GM12878 (cell line): Measurements from ENCODE around the gene KRT81. TPM values are rescaled to one million over a fixed set of nuclear protein-coding genes. Genes with fewer than 3 reads are reported as not detected.

Experiments
- ATF7 ChIP-seq: fragments of 450-650 bp; IDR thresholded peaks from 2 replicates; pipeline ENCODE4 v1.6.1; 2016; ENCODE audit warnings: low read depth, mild to moderate bottlenecking
- CREB1 ChIP-seq: IDR thresholded peaks from 2 replicates; pipeline ENCODE4 v1.6.1; 2012; ENCODE audit warnings: low read depth, mild to moderate bottlenecking, inconsistent platforms
- EP300 ChIP-seq, 2 experiments: fragments of 150-350 bp in 1 of 2; IDR thresholded peaks; 2 replicates each; pipeline ENCODE4 v1.6.1; 2011 to 2012; ENCODE audit warnings: low read depth in 2 of 2, low read length in 2 of 2, borderline replicate concordance in 1 of 2, improper control_type of control experiment in 1 of 2, inconsistent platforms in 1 of 2; ENCODE audit not compliant: control insufficient read depth in 1 of 2
- GABPA ChIP-seq: IDR thresholded peaks from 2 replicates; pipeline ENCODE4 v1.6.1; 2014; ENCODE audit warnings: antibody characterized with exemption, low read depth, mild to moderate bottlenecking, inconsistent platforms
- IKZF1 ChIP-seq: fragments of 450-650 bp; conservative IDR thresholded peaks from 2 replicates; pipeline ENCODE4 v1.6.1; 2017; ENCODE audit warnings: antibody characterized with exemption, mild to moderate bottlenecking
- IRF4 ChIP-seq: IDR thresholded peaks from 2 replicates; pipeline ENCODE4 v1.6.1; 2011; ENCODE audit warnings: low read depth, low read length
- POLR2AphosphoS5 ChIP-seq: IDR thresholded peaks from 2 replicates; pipeline ENCODE4 v1.6.1; 2011; ENCODE audit warnings: mild to moderate bottlenecking, low read length, inconsistent platforms
- SMAD1 ChIP-seq: fragments of 450-650 bp; IDR thresholded peaks from 2 replicates; pipeline ENCODE4 v1.6.1; 2018; ENCODE audit warnings: mild to moderate bottlenecking, low read depth; ENCODE audit not compliant: partially characterized antibody
- SMAD5 ChIP-seq: IDR thresholded peaks from 2 replicates; pipeline ENCODE4 v1.6.1; 2016; ENCODE audit warnings: antibody characterized with exemption, low read depth
- SP1 ChIP-seq: IDR thresholded peaks from one replicate; pipeline ENCODE4 v1.6.1; 2011; ENCODE audit warnings: low read depth, low read length
- TAF1 ChIP-seq: IDR thresholded peaks from 2 replicates; pipeline ENCODE4 v1.6.1; 2011; ENCODE audit warnings: mild to moderate bottlenecking, low read depth, low read length, borderline replicate concordance
- polyA plus RNA-seq, 11 experiments: library from polyadenylated mRNA; depleted of rRNA in 4 of 11; unstranded in 6 of 11; stranded (reverse) in 5 of 11; fragments of >200 nt; fragmentation: Nextera tagmentation in 4 of 11; fragmentation: Illumina TruSeq in 1 of 11; extraction: Ambion mirVana in 4 of 11; extraction: Trizol in 1 of 11; gene quantifications; 1 replicate in 1 of 11; 2 replicates in 10 of 11; pipeline versions ENCODE4 v1.2.1 to v1.2.3, GENCODE V29; 2011 to 2016; ENCODE audit warnings: inconsistent platforms in 2 of 11, missing spikeins in 2 of 11, low read depth in 1 of 11
- total RNA-seq, 4 experiments: library from RNA; depleted of rRNA in 3 of 4; stranded (reverse); fragments of >200 nt in 3 of 4; fragmentation: Illumina TruSeq in 1 of 4; extraction: Trizol in 1 of 4; gene quantifications; 2 replicates each; pipeline versions ENCODE4 v1.2.1 to v1.2.3, GENCODE V29; 2013 to 2021
- TF ChIP-seq, protein P1 (sequence below): fragments of 450-650 bp; IDR thresholded peaks from 2 replicates; pipeline ENCODE4 v1.6.1; 2016; ENCODE audit warnings: mild to moderate bottlenecking, moderate library complexity, borderline replicate concordance
- TF ChIP-seq, protein P2 (sequence below): fragments of 450-650 bp; formaldehyde crosslinking; IDR thresholded peaks from 2 replicates; pipeline ENCODE4 v1.4.0; 2020; ENCODE audit warnings: mild to moderate bottlenecking, moderate library complexity
- TF ChIP-seq, protein P3 (sequence below): IDR thresholded peaks from 2 replicates; pipeline ENCODE4 v1.6.1; 2011; ENCODE audit warnings: mild to moderate bottlenecking, low read depth, low read length, moderate library complexity; ENCODE audit not compliant: insufficient replicate concordance
- TF ChIP-seq, protein P4 (sequence below): IDR thresholded peaks from 2 replicates; pipeline ENCODE4 v1.6.1; 2011; ENCODE audit warnings: low read depth, low read length, improper control_type of control experiment, borderline replicate concordance

Gene KRT81
- total and polyA plus RNA-seq, 10 of the 15 experiments (the other 5 are each of a cell fraction or from before 2014, with no cell fraction given), result 0.05 to 0.15 TPM; not detected in 8

DNA sequence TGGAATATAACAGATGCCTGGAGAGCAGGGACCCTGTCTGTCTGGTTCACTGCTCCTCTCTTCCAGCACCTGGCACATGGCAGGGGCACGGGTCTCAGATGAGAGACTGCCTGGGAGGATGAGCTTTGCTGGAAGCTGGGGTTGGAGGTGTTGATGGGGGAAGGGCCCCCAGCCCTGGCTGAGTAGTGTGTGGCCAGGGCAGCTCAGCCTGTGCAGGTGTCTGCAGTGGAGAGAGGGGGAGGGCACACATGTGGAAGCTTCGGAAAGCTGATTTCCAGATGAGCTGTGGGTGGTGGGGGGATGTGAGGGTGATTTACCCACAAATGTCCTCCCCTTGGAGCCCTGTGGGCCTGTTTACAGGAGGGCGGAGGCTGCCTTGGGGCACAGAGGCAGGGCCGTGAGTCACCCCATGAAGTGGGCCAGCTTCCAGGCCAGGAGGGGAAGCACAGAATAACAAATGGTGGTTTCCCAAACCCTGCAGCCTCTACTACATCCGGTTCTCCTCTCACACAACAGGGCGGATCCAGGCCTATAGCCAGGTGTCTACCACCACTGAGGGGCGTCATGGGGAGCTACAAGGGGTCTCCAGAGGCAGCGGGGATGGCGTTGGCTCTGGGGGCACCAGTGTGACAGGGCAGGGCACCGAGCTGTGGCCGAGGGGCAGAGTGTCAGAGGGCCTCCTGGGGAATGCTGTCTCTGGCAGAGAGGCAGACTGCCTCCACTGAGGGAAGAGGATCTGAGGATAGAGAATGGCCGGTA, 47.3 kb downstream of the KRT81 start (continued):
- TF ChIP-seq, protein P1, sequence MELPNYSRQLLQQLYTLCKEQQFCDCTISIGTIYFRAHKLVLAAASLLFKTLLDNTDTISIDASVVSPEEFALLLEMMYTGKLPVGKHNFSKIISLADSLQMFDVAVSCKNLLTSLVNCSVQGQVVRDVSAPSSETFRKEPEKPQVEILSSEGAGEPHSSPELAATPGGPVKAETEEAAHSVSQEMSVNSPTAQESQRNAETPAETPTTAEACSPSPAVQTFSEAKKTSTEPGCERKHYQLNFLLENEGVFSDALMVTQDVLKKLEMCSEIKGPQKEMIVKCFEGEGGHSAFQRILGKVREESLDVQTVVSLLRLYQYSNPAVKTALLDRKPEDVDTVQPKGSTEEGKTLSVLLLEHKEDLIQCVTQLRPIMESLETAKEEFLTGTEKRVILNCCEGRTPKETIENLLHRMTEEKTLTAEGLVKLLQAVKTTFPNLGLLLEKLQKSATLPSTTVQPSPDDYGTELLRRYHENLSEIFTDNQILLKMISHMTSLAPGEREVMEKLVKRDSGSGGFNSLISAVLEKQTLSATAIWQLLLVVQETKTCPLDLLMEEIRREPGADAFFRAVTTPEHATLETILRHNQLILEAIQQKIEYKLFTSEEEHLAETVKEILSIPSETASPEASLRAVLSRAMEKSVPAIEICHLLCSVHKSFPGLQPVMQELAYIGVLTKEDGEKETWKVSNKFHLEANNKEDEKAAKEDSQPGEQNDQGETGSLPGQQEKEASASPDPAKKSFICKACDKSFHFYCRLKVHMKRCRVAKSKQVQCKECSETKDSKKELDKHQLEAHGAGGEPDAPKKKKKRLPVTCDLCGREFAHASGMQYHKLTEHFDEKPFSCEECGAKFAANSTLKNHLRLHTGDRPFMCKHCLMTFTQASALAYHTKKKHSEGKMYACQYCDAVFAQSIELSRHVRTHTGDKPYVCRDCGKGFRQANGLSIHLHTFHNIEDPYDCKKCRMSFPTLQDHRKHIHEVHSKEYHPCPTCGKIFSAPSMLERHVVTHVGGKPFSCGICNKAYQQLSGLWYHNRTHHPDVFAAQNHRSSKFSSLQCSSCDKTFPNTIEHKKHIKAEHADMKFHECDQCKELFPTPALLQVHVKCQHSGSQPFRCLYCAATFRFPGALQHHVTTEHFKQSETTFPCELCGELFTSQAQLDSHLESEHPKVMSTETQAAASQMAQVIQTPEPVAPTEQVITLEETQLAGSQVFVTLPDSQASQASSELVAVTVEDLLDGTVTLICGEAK, result peak; percentile 23; the same call in 1 of the 2 replicates
- TF ChIP-seq SMAD1, result peak; percentile 22
- peak; percentile 62; the same call in 1 of the 2 replicates for TF ChIP-seq TAF1
- no peak; the same call in 1 of the 2 replicates for TF ChIP-seq SMAD5
- TF ChIP-seq, protein P2, sequence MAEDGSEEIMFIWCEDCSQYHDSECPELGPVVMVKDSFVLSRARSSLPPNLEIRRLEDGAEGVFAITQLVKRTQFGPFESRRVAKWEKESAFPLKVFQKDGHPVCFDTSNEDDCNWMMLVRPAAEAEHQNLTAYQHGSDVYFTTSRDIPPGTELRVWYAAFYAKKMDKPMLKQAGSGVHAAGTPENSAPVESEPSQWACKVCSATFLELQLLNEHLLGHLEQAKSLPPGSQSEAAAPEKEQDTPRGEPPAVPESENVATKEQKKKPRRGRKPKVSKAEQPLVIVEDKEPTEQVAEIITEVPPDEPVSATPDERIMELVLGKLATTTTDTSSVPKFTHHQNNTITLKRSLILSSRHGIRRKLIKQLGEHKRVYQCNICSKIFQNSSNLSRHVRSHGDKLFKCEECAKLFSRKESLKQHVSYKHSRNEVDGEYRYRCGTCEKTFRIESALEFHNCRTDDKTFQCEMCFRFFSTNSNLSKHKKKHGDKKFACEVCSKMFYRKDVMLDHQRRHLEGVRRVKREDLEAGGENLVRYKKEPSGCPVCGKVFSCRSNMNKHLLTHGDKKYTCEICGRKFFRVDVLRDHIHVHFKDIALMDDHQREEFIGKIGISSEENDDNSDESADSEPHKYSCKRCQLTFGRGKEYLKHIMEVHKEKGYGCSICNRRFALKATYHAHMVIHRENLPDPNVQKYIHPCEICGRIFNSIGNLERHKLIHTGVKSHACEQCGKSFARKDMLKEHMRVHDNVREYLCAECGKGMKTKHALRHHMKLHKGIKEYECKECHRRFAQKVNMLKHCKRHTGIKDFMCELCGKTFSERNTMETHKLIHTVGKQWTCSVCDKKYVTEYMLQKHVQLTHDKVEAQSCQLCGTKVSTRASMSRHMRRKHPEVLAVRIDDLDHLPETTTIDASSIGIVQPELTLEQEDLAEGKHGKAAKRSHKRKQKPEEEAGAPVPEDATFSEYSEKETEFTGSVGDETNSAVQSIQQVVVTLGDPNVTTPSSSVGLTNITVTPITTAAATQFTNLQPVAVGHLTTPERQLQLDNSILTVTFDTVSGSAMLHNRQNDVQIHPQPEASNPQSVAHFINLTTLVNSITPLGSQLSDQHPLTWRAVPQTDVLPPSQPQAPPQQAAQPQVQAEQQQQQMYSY (CRISPR knock-in tag), result no peak
- peak; percentile 77 for TF ChIP-seq IKZF1
- peak; percentile 56; the same call in 1 of the 2 replicates for TF ChIP-seq ATF7
- peak; percentile 85 for TF ChIP-seq POLR2AphosphoS5
- TF ChIP-seq, protein P3, sequence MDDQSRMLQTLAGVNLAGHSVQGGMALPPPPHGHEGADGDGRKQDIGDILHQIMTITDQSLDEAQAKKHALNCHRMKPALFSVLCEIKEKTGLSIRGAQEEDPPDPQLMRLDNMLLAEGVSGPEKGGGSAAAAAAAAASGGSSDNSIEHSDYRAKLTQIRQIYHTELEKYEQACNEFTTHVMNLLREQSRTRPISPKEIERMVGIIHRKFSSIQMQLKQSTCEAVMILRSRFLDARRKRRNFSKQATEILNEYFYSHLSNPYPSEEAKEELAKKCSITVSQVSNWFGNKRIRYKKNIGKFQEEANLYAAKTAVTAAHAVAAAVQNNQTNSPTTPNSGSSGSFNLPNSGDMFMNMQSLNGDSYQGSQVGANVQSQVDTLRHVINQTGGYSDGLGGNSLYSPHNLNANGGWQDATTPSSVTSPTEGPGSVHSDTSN, result no peak
- TF ChIP-seq SP1, result peak; percentile 10
- TF ChIP-seq IRF4, result 0 out of 2 replicates have a peak, but pooled peaks have one; percentile 7
- TF ChIP-seq, protein P4, sequence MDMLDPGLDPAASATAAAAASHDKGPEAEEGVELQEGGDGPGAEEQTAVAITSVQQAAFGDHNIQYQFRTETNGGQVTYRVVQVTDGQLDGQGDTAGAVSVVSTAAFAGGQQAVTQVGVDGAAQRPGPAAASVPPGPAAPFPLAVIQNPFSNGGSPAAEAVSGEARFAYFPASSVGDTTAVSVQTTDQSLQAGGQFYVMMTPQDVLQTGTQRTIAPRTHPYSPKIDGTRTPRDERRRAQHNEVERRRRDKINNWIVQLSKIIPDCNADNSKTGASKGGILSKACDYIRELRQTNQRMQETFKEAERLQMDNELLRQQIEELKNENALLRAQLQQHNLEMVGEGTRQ, result no peak
- no peak for TF ChIP-seq GABPA
- TF ChIP-seq EP300 (IDR thresholded peaks at IDR 0.05; ENCODE audit: borderline replicate concordance in 1 of 2, control insufficient read depth in 1 of 2, low read depth in 2 of 2, low read length in 2 of 2), result 0 out of 4 replicates have a peak, but pooled peaks of 1 of the 2 experiments have one; percentile 28
- TF ChIP-seq CREB1, result no peak
